IMR-90 (cell line): ENCODE measurements around the gene RPS15. TPM values are rescaled to one million over a fixed set of nuclear protein-coding genes. Genes with fewer than 3 reads are reported as not detected.

ENCODE experiments used
- ATAC-seq: fragments of 200-7000 bp; cut with Tn5 transposase; 2 replicates; pipeline ENCODE4 v1.9.1; 2020; ENCODE audit warnings: low read depth, mild to moderate bottlenecking, moderate library complexity
- BruUV-seq: library from RNA; stranded (reverse); fragments of 400-500 nt; replicated peaks from 2 replicates; lab custom pipeline; 2021; lab: Mats Ljungman, UMichigan
- CTCF ChIA-PET: fragments of 300-600 bp; formaldehyde crosslinking; extraction: SDS; loops from one replicate; lab custom pipeline; 2021; ENCODE audit warnings: antibody characterized with exemption; lab: Yijun Ruan, JAX
- POLR2A ChIA-PET: fragments of 300-600 bp; sonication (Branson Sonifier 250); formaldehyde crosslinking; loops from one replicate; lab custom pipeline; 2022; ENCODE audit warnings: antibody characterized with exemption; ENCODE audit not compliant: unreplicated experiment; lab: Charles Lee
- DNase-seq: peaks from one replicate; pipeline ENCODE4 v3.0.0; 2013
- H2AFZ ChIP-seq: replicated peaks from 2 replicates; pipeline ENCODE3; 2013; ENCODE audit warnings: low read length, mild to moderate bottlenecking; ENCODE audit not compliant: poor library complexity
- H2AK5ac ChIP-seq: 2 replicates; pipeline ENCODE4 v1.6.1; 2013; ENCODE audit warnings: low read depth, low read length, inconsistent platforms
- H2AK9ac ChIP-seq: replicated peaks from 2 replicates; pipeline ENCODE3; 2013; ENCODE audit warnings: mild to moderate bottlenecking, low read depth, low read length, moderate library complexity; ENCODE audit not compliant: poor library complexity
- H2BK120ac ChIP-seq: 2 replicates; pipeline ENCODE4 v1.6.1; 2013; ENCODE audit warnings: low read depth, low read length, inconsistent platforms
- H2BK15ac ChIP-seq: 3 replicates; pipeline ENCODE4 v1.6.1; 2013; ENCODE audit warnings: low read depth, low read length, inconsistent platforms
- H2BK20ac ChIP-seq: 2 replicates; pipeline ENCODE4 v1.6.1; 2013; ENCODE audit warnings: low read depth, mild to moderate bottlenecking, inconsistent platforms, low read length, moderate library complexity
- H2BK5ac ChIP-seq: 2 replicates; pipeline ENCODE4 v1.6.1; 2013; ENCODE audit warnings: mild to moderate bottlenecking, low read depth, low read length, inconsistent platforms; ENCODE audit not compliant: poor library complexity, severe bottlenecking
- H3K14ac ChIP-seq: replicated peaks from 2 replicates; pipeline ENCODE4 v1.6.1; 2013; ENCODE audit warnings: low read depth, low read length, inconsistent platforms
- H3K18ac ChIP-seq: 2 replicates; pipeline ENCODE4 v1.6.1; 2013; ENCODE audit warnings: low read depth, low read length, control low read depth
- H3K23ac ChIP-seq: 2 replicates; pipeline ENCODE4 v1.6.1; 2013; ENCODE audit warnings: low read depth, low read length, inconsistent platforms
- H3K27ac ChIP-seq: 2 replicates; pipeline ENCODE4 v1.5.1; 2013; ENCODE audit warnings: mild to moderate bottlenecking, control low read depth, low read length; ENCODE audit not compliant: insufficient read depth
- H3K27me3 ChIP-seq: 2 replicates; pipeline ENCODE4 v1.6.1; 2013; ENCODE audit warnings: low read length; ENCODE audit not compliant: control insufficient read depth, insufficient read depth
- H3K36me3 ChIP-seq: 2 replicates; pipeline ENCODE4 v1.6.1; 2013; ENCODE audit warnings: low read length, mixed read lengths; ENCODE audit not compliant: control insufficient read depth, insufficient read depth
- H3K4ac ChIP-seq: 2 replicates; pipeline ENCODE4 v1.6.1; 2013; ENCODE audit warnings: low read depth, low read length, inconsistent platforms
- H3K4me1 ChIP-seq: 2 replicates; pipeline ENCODE4 v1.6.1; 2013; ENCODE audit warnings: low read length, mixed read lengths; ENCODE audit not compliant: control insufficient read depth, insufficient read depth
- H3K4me2 ChIP-seq: 2 replicates; pipeline ENCODE4 v1.6.1; 2013; ENCODE audit warnings: low read depth, mild to moderate bottlenecking, control low read depth, low read length, moderate library complexity
- H3K4me3 ChIP-seq: 2 replicates; pipeline ENCODE4 v1.5.1; 2013; ENCODE audit warnings: low read depth, mild to moderate bottlenecking, control low read depth, low read length, moderate library complexity; ENCODE audit not compliant: insufficient read depth
- H3K56ac ChIP-seq: 2 replicates; pipeline ENCODE4 v1.6.1; 2013; ENCODE audit warnings: low read length, inconsistent platforms; ENCODE audit not compliant: insufficient read depth; ENCODE audit errors: extremely low read depth
- H3K79me1 ChIP-seq, 2 experiments: 2 replicates each; pipeline ENCODE4 v1.6.1; 2013; ENCODE audit warnings: low read length in 2 of 2, inconsistent platforms in 1 of 2, low read depth in 1 of 2
- H3K9ac ChIP-seq: 2 replicates; pipeline ENCODE4 v1.6.1; 2013; ENCODE audit warnings: low read depth, low read length, control low read depth
- H3K9me1 ChIP-seq: 2 replicates; pipeline ENCODE4 v1.6.1; 2013; ENCODE audit warnings: low read length, inconsistent platforms; ENCODE audit not compliant: insufficient read depth
- H3K9me3 ChIP-seq: 2 replicates; pipeline ENCODE4 v1.6.1; 2013; ENCODE audit warnings: low read length; ENCODE audit not compliant: control insufficient read depth, insufficient read depth
- H4K20me1 ChIP-seq: 2 replicates; pipeline ENCODE4 v1.6.1; 2013; ENCODE audit warnings: low read length, inconsistent platforms; ENCODE audit not compliant: insufficient read depth
- H4K5ac ChIP-seq: 2 replicates; pipeline ENCODE4 v1.6.1; 2013; ENCODE audit warnings: mild to moderate bottlenecking, low read depth, low read length, control low read depth
- H4K8ac ChIP-seq, 2 experiments: 2 replicates each; pipeline ENCODE4 v1.6.1; 2013; ENCODE audit warnings: low read depth in 2 of 2, low read length in 2 of 2, control low read depth in 1 of 2, inconsistent platforms in 1 of 2
- H4K91ac ChIP-seq: 2 replicates; pipeline ENCODE4 v1.6.1; 2013; ENCODE audit warnings: low read depth, low read length, inconsistent platforms; ENCODE audit not compliant: insufficient read depth
- BHLHE40 ChIP-seq: fragments of 150-350 bp; IDR thresholded peaks from 2 replicates; pipeline ENCODE4 v1.6.1; 2016; ENCODE audit warnings: mild to moderate bottlenecking, low read depth, low read length
- MAFK ChIP-seq: IDR thresholded peaks from 2 replicates; pipeline ENCODE4 v1.6.1; 2012; ENCODE audit warnings: low read depth, low read length, improper control_type of control experiment
- NFE2L2 ChIP-seq: fragments of 150-350 bp; IDR thresholded peaks from 2 replicates; pipeline ENCODE4 v1.6.1; 2016; ENCODE audit warnings: low read depth, mild to moderate bottlenecking, low read length
- POLR2A ChIP-seq: IDR thresholded peaks from 2 replicates; pipeline ENCODE4 v1.6.1; 2012; ENCODE audit warnings: mild to moderate bottlenecking, low read depth, low read length
- RAD21 ChIP-seq: IDR thresholded peaks from 2 replicates; pipeline ENCODE4 v1.6.1; 2012; ENCODE audit warnings: low read length, improper control_type of control experiment
- RCOR1 ChIP-seq: IDR thresholded peaks from 2 replicates; pipeline ENCODE4 v1.6.1; 2012; ENCODE audit warnings: mild to moderate bottlenecking, low read length, improper control_type of control experiment; ENCODE audit not compliant: insufficient replicate concordance
- SMC3 ChIP-seq: fragments of 150-350 bp; IDR thresholded peaks from 2 replicates; pipeline ENCODE4 v1.6.1; 2016; ENCODE audit warnings: low read depth, mild to moderate bottlenecking, antibody characterized with exemption, low read length, moderate library complexity
- WGBS, 2 experiments: methylation state at CpG; one replicate each; pipeline versions ENCODE4 v1.1.5 to v1.1.7; 2013; ENCODE audit warnings: missing lambda C conversion rate in 2 of 2; ENCODE audit not compliant: insufficient read length in 1 of 2; ENCODE audit errors: extremely low coverage in 2 of 2; 5-methylcytosine and 5-hydroxymethylcytosine counted together
- dilution Hi-C: fragments of 300-500 bp; cut with HindIII; formaldehyde crosslinking; loops from one replicate; pipeline ENCODE4 v1.14.3; 2018; ENCODE audit warnings: low sequenced_read_pairs; ENCODE audit not compliant: unreplicated experiment
- in situ Hi-C: fragments of 300-500 bp; cut with MboI; formaldehyde crosslinking; loops from 3 replicates; pipeline ENCODE4 v1.14.3; 2019; ENCODE audit warnings: low sequenced_read_pairs, inconsistent platforms, mixed read lengths
- intact Hi-C: fragments of 100-400 bp; cut with micrococcal nuclease; formaldehyde crosslinking; loops from 2 replicates; pipeline ENCODE4 v1.10.0; 2022
- polyA plus RNA-seq, 3 experiments: library from polyadenylated mRNA; depleted of rRNA; stranded (reverse); fragments of >200 nt; gene quantifications; 2 replicates each; pipeline ENCODE4 v1.2.3, GENCODE V29; 2012; ENCODE audit warnings: low replicate concordance in 1 of 3
- total RNA-seq: library from RNA; depleted of rRNA; stranded (reverse); fragments of >200 nt; gene quantifications from 2 replicates; pipeline ENCODE4 v1.2.3, GENCODE V29; 2012
- TF ChIP-seq, protein P1 (sequence below): fragments of 150-350 bp; IDR thresholded peaks from 2 replicates; pipeline ENCODE4 v1.6.1; 2016; ENCODE audit warnings: low read depth, mild to moderate bottlenecking, low read length, moderate library complexity, borderline replicate concordance
- TF ChIP-seq, protein P2 (sequence below): conservative IDR thresholded peaks from 2 replicates; pipeline ENCODE4 v1.5.1; 2012; ENCODE audit warnings: mild to moderate bottlenecking, low read depth, low read length, improper control_type of control experiment

RPS15 gene
- total and polyA plus RNA-seq, 2 of the 4 experiments (the other 2 are of a cell fraction) = 1,179 to 1,855 TPM

DNA sequence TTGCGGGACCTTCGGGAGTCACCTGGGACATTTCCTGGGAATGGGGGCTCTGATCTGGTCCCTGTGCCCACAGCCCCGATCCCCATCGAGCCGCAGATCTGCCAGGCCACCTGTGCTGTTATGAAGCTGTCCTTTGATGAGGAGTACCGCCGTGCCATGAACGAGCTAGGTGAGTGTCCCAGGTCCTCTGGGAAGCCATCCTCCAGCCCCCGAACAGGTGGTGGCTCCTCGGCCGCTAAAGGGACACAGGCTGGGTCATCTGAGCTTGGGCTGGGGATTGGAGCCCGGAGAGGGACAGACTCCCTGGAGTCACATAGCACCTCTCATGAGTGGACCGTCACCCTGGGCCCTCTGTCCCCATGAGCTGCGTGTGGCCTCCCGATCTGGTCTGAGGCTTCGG lies 19.7 kb downstream of the RPS15 start:
- no peak overlapping the region for H3K23ac ChIP-seq
- intact Hi-C loops = no loop called here
- CTCF ChIA-PET = no interaction called here

More for the DNA sequence above, 19.7 kb downstream of the RPS15 start:
- H3K4me3 ChIP-seq = no peak overlapping the region
- no peak overlapping the region for H3K27ac ChIP-seq
- no peak overlapping the region for H2AK9ac ChIP-seq
- H3K9ac ChIP-seq = no peak overlapping the region
- H3K36me3 ChIP-seq = peaks cover 3% of the 10 kb centered on the region; the same call in 1 of the 2 replicates
- TF ChIP-seq SMC3 (no peak), BHLHE40 (no peak), RCOR1 (no peak), RAD21 (no peak), NFE2L2 (no peak), MAFK (no peak), POLR2A (no peak)
- TF ChIP-seq, protein P1, sequence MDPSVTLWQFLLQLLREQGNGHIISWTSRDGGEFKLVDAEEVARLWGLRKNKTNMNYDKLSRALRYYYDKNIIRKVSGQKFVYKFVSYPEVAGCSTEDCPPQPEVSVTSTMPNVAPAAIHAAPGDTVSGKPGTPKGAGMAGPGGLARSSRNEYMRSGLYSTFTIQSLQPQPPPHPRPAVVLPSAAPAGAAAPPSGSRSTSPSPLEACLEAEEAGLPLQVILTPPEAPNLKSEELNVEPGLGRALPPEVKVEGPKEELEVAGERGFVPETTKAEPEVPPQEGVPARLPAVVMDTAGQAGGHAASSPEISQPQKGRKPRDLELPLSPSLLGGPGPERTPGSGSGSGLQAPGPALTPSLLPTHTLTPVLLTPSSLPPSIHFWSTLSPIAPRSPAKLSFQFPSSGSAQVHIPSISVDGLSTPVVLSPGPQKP = no peak
- TF ChIP-seq, protein P2, sequence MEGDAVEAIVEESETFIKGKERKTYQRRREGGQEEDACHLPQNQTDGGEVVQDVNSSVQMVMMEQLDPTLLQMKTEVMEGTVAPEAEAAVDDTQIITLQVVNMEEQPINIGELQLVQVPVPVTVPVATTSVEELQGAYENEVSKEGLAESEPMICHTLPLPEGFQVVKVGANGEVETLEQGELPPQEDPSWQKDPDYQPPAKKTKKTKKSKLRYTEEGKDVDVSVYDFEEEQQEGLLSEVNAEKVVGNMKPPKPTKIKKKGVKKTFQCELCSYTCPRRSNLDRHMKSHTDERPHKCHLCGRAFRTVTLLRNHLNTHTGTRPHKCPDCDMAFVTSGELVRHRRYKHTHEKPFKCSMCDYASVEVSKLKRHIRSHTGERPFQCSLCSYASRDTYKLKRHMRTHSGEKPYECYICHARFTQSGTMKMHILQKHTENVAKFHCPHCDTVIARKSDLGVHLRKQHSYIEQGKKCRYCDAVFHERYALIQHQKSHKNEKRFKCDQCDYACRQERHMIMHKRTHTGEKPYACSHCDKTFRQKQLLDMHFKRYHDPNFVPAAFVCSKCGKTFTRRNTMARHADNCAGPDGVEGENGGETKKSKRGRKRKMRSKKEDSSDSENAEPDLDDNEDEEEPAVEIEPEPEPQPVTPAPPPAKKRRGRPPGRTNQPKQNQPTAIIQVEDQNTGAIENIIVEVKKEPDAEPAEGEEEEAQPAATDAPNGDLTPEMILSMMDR = no peak
- H4K91ac ChIP-seq = no peak overlapping the region
- H2BK120ac ChIP-seq = no peak overlapping the region
- no peak overlapping the region for H2AK5ac ChIP-seq
- no peak overlapping the region for H4K5ac ChIP-seq
- peaks cover 36% of the 10 kb centered on the region for H3K27me3 ChIP-seq
- H3K4ac ChIP-seq = no peak overlapping the region
- no peak overlapping the region for H3K14ac ChIP-seq
- H2AFZ ChIP-seq = no peak overlapping the region
- dilution Hi-C loops = no loop called here
- H3K9me3 ChIP-seq = no peaks in the 10 kb centered on the region
- 0 out of 2 replicates have a peak, but pooled peaks cover 2% of the 10 kb centered on the region for H3K9me1 ChIP-seq
- H3K79me1 ChIP-seq = no peaks in the 10 kb centered on the region
- H4K8ac ChIP-seq = no peak overlapping the region
- no peak for ATAC-seq
- no peak overlapping the region for H2BK5ac ChIP-seq
- H2BK20ac ChIP-seq = no peak overlapping the region
- BruUV-seq = no TSS peak
- no peak overlapping the region for H3K56ac ChIP-seq
- H3K4me1 ChIP-seq = no peaks in the 10 kb centered on the region
- H3K4me2 ChIP-seq = no peak overlapping the region
- H2BK15ac ChIP-seq = no peak overlapping the region
- H4K20me1 ChIP-seq = peaks cover 34% of the 10 kb centered on the region
- POLR2A ChIA-PET = no interaction called here
- WGBS, 2 experiments = 90% methylated on average over 4 of the region's 16 CpGs; no CpG with 5 or more reads in 1 of the 2 experiments
- in situ Hi-C loops = no loop called here
- H3K18ac ChIP-seq = no peak overlapping the region
- no peak for DNase-seq
